WTC11 (cell line): ENCODE measurements around the gene ITPKC. TPM values are rescaled to one million over a fixed set of nuclear protein-coding genes. Genes with fewer than 3 reads are reported as not detected.

Source experiments
- ATAC-seq: fragments of 200-7000 bp; cut with Tn5 transposase; 2 replicates; pipeline ENCODE4 v1.10.0; 2021; ENCODE audit warnings: mild to moderate bottlenecking, moderate library complexity
- CTCF ChIA-PET: fragments of 300-600 bp; sonication (Branson Sonifier 250); formaldehyde crosslinking; loops from one replicate; lab custom pipeline; 2021; ENCODE audit warnings: antibody characterized with exemption; lab: Charles Lee
- POLR2A ChIA-PET: fragments of 350-600 bp; sonication (Branson Sonifier 250); formaldehyde crosslinking; loops from one replicate; lab custom pipeline; 2021; ENCODE audit warnings: antibody characterized with exemption; lab: Charles Lee
- DNase-seq: peaks from one replicate; pipeline ENCODE4 v3.0.0; 2021; ENCODE audit warnings: low spot score
- H3K27ac Mint-ChIP-seq: 2 replicates; pipeline ENCODE4 v1.8.0; 2021; ENCODE audit warnings: mixed read lengths
- H3K27me3 Mint-ChIP-seq: 2 replicates; pipeline ENCODE4 v1.8.0; 2021; ENCODE audit warnings: low read depth, mild to moderate bottlenecking, moderate library complexity, mixed read lengths
- H3K36me3 Mint-ChIP-seq: 2 replicates; pipeline ENCODE4 v1.8.0; 2021; ENCODE audit warnings: mixed read lengths
- H3K4me1 Mint-ChIP-seq: 2 replicates; pipeline ENCODE4 v1.8.0; 2022; ENCODE audit warnings: mixed read lengths
- H3K4me3 Mint-ChIP-seq: 2 replicates; pipeline ENCODE4 v1.8.0; 2021; ENCODE audit warnings: mild to moderate bottlenecking, moderate library complexity, mixed read lengths
- H3K9me3 Mint-ChIP-seq: 2 replicates; pipeline ENCODE4 v1.8.0; 2021; ENCODE audit warnings: mixed read lengths
- CREM ChIP-seq: sonication (generic); formaldehyde crosslinking; IDR thresholded peaks from 2 replicates; pipeline ENCODE4 v1.8.1; 2022; ENCODE audit warnings: mild to moderate bottlenecking, missing genetic modification reagents, moderate library complexity
- EMX1 ChIP-seq: fragments of 250-450 bp; sonication (Bioruptor Pico); IDR thresholded peaks from 2 replicates; pipeline ENCODE4 v1.8.0; 2021; ENCODE audit warnings: mild to moderate bottlenecking
- ETV6 ChIP-seq: sonication (generic); formaldehyde crosslinking; IDR thresholded peaks from 2 replicates; pipeline ENCODE4 v1.8.1; 2022; ENCODE audit warnings: mild to moderate bottlenecking, missing genetic modification reagents
- IRF2 ChIP-seq: sonication (generic); formaldehyde crosslinking; IDR thresholded peaks from 2 replicates; pipeline ENCODE4 v1.8.0; 2022; ENCODE audit warnings: low read depth, missing genetic modification reagents, borderline replicate concordance
- NFATC4 ChIP-seq: fragments of 250-450 bp; sonication (Bioruptor Pico); IDR thresholded peaks from 2 replicates; pipeline ENCODE4 v1.9.0; 2021; ENCODE audit warnings: mild to moderate bottlenecking
- NR1H2 ChIP-seq: sonication (generic); formaldehyde crosslinking; IDR thresholded peaks from 2 replicates; pipeline ENCODE4 v1.9.0; 2021; ENCODE audit warnings: mild to moderate bottlenecking, moderate library complexity, missing genetic modification reagents
- NR3C1 ChIP-seq: sonication (generic); formaldehyde crosslinking; conservative IDR thresholded peaks from 2 replicates; pipeline ENCODE4 v1.8.1; 2023; ENCODE audit warnings: low read depth, mild to moderate bottlenecking, missing genetic modification reagents
- PRRX2 ChIP-seq: fragments of 250-450 bp; sonication (Bioruptor Pico); IDR thresholded peaks from 2 replicates; pipeline ENCODE4 v1.8.0; 2021; ENCODE audit warnings: mild to moderate bottlenecking
- SMAD3 ChIP-seq: sonication (generic); formaldehyde crosslinking; IDR thresholded peaks from 2 replicates; pipeline ENCODE4 v1.8.0; 2022; ENCODE audit warnings: missing genetic modification reagents, mild to moderate bottlenecking, borderline replicate concordance
- SP1 ChIP-seq: sonication (generic); formaldehyde crosslinking; conservative IDR thresholded peaks from 2 replicates; pipeline ENCODE4 v1.8.1; 2022; ENCODE audit warnings: missing genetic modification reagents
- TEAD1 ChIP-seq: sonication (generic); formaldehyde crosslinking; IDR thresholded peaks from 2 replicates; pipeline ENCODE4 v1.8.0; 2022; ENCODE audit warnings: mild to moderate bottlenecking, missing genetic modification reagents
- ZBTB21 ChIP-seq: sonication (generic); formaldehyde crosslinking; IDR thresholded peaks from 2 replicates; pipeline ENCODE4 v1.8.1; 2023; ENCODE audit warnings: mild to moderate bottlenecking, missing genetic modification reagents, borderline replicate concordance
- ZNF416 ChIP-seq: fragments of 250-450 bp; sonication (Bioruptor Pico); IDR thresholded peaks from 2 replicates; pipeline ENCODE4 v1.9.0; 2021; ENCODE audit warnings: mild to moderate bottlenecking, inconsistent platforms
- total RNA-seq: library from RNA; stranded (reverse); gene quantifications from 3 replicates; pipeline ENCODE4 v1.2.3, GENCODE V29; 2021
- TF ChIP-seq, protein P1 (sequence below): fragments of 250-450 bp; sonication (Bioruptor Pico); IDR thresholded peaks from 2 replicates; pipeline ENCODE4 v1.9.0; 2021; ENCODE audit warnings: mild to moderate bottlenecking
- TF ChIP-seq, protein P2 (sequence below): sonication (generic); formaldehyde crosslinking; IDR thresholded peaks from 2 replicates; pipeline ENCODE4 v1.8.1; 2023; ENCODE audit warnings: mild to moderate bottlenecking, missing genetic modification reagents, moderate library complexity
- TF ChIP-seq, protein P3 (sequence below): fragments of 200-600 bp; IDR thresholded peaks from 2 replicates; pipeline ENCODE4 v1.8.0; 2022; ENCODE audit warnings: antibody characterized with exemption
- TF ChIP-seq, protein P4 (sequence below): sonication (generic); formaldehyde crosslinking; IDR thresholded peaks from 2 replicates; pipeline ENCODE4 v1.8.0; 2022; ENCODE audit warnings: mild to moderate bottlenecking, missing genetic modification reagents
- TF ChIP-seq, protein P5 (sequence below): sonication (generic); formaldehyde crosslinking; conservative IDR thresholded peaks from 2 replicates; pipeline ENCODE4 v1.8.1; 2022; ENCODE audit warnings: mild to moderate bottlenecking, missing genetic modification reagents
- TF ChIP-seq, protein P6 (sequence below): sonication (generic); formaldehyde crosslinking; IDR thresholded peaks from 2 replicates; pipeline ENCODE4 v1.8.1; 2022; ENCODE audit warnings: low read depth, mild to moderate bottlenecking, moderate library complexity, missing genetic modification reagents, borderline replicate concordance

Gene ITPKC
- total RNA-seq, 1 experiment from 2014 or later, result 13.8 TPM

DNA sequence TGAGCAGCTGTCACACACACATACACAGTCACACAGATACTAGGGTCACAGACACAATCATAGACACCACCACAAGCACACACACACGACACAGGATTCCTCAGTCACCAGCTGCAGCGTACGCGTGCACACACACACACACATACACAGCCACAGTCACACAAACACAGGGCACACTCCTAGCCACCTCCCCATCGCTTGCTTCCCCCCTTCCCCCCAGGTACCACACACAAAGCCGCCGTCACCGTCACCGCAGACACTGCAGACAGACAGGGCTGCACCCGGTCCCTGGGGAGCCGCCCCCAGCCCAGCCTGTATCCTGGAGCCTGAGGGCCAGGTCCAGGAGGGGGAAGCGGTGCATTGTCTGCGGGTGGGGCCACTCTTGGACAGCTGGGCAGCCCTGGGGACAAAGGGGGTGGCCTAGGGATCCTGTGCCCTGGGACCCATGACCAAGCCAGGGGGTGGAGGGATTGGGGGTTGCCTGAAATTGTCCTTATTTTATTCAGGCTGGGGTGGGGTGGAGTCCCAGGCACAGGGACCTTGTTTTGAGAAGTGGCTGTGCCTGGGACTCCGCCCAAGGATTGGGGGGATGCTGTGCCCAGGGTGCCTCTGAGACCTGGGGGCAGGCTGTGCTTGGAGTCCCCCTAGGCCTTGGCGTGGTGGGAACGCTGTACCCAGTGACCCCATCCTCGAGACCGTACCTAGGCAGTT, 27.4 kb upstream of the ITPKC start (continued):
- TF ChIP-seq, protein P1, sequence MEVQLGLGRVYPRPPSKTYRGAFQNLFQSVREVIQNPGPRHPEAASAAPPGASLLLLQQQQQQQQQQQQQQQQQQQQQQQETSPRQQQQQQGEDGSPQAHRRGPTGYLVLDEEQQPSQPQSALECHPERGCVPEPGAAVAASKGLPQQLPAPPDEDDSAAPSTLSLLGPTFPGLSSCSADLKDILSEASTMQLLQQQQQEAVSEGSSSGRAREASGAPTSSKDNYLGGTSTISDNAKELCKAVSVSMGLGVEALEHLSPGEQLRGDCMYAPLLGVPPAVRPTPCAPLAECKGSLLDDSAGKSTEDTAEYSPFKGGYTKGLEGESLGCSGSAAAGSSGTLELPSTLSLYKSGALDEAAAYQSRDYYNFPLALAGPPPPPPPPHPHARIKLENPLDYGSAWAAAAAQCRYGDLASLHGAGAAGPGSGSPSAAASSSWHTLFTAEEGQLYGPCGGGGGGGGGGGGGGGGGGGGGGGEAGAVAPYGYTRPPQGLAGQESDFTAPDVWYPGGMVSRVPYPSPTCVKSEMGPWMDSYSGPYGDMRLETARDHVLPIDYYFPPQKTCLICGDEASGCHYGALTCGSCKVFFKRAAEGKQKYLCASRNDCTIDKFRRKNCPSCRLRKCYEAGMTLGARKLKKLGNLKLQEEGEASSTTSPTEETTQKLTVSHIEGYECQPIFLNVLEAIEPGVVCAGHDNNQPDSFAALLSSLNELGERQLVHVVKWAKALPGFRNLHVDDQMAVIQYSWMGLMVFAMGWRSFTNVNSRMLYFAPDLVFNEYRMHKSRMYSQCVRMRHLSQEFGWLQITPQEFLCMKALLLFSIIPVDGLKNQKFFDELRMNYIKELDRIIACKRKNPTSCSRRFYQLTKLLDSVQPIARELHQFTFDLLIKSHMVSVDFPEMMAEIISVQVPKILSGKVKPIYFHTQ, result no peak

DNA sequence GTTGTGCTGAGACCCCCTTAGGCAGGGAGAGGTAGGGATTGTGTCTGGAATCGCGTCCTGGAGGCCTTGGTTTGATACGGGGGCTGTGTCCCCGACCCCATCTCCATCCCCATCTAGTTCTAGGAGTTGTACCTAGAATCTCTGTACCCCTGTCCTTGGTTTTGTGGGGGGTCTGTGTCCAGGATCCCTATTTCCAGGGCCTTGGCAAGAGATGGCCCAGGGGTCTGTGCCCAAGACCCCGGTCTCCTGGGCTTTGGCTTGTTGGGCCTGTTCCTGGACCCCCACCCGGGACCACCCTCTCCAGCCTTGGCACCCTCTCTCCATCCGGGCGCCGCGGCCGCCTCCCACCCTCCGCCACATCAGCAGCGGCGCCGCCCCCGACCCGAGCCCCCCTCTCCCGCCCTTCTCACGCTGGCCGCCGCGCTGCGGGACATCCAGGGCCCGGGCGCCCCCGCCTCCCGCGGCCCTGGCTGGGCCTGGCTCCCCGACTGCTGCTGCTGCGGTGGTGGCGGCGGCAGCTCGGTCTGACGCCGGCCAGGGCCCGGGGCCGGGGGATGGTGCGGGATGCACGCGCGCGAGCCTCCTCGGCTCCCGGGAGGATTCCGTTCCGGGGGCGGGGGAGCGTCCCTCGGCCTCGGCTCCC, 26.7 kb upstream of the ITPKC start, which contains the start of gene NUMBL:
TSS of gene NUMBL (minus strand) at position 602 of the 643 bp plus-strand sequence. CDS start at position 434, 168 bp downstream.
- ChIA-PET POLR2A (interaction anchor here (0.6 to 2.0 kb wide), 6 partner anchors 10 to 108 kb away, joined by 3 to 10 read pairs (median 8); partner anchors contain the start of genes ACTMAP, COQ8B, EGLN2 and ITPKC), CTCF (interaction anchor here (0.8 to 4.2 kb wide), 9 partner anchors 10 to 120 kb away, joined by 3 to 41 read pairs (median 5); partner anchors contain the start of genes COQ8B, EGLN2 and ITPKC)
- Mint-ChIP-seq H3K27me3 (no peaks in the 10 kb centered on the region), H3K4me1 (peaks cover 6% of the 10 kb centered on the region), H3K9me3 (no peaks in the 10 kb centered on the region), H3K27ac (peak within 1 kb of the TSS; percentile 95), H3K36me3 (peaks cover 19% of the 10 kb centered on the region), H3K4me3 (peak within 1 kb of the TSS; percentile 86)
- DNase-seq (no peak), ATAC-seq (no peak; the same call in 1 of the 2 replicates)
- TF ChIP-seq NFATC4 (0 out of 2 replicates have a peak, but pooled peaks have one; percentile 14), ZNF416 (CRISPR knock-in tag) (0 out of 2 replicates have a peak, but pooled peaks have one; percentile 34), ETV6 (no peak), NR3C1 (CRISPR knock-in tag) (no peak), SP1 (peak; percentile 77), ZBTB21 (CRISPR knock-in tag) (no peak), SMAD3 (CRISPR knock-in tag) (no peak), CREM (CRISPR knock-in tag) (no peak), PRRX2 (peak; percentile 72), EMX1 (CRISPR knock-in tag) (0 out of 2 replicates have a peak, but pooled peaks have one; percentile 38)
- TF ChIP-seq, protein P2, sequence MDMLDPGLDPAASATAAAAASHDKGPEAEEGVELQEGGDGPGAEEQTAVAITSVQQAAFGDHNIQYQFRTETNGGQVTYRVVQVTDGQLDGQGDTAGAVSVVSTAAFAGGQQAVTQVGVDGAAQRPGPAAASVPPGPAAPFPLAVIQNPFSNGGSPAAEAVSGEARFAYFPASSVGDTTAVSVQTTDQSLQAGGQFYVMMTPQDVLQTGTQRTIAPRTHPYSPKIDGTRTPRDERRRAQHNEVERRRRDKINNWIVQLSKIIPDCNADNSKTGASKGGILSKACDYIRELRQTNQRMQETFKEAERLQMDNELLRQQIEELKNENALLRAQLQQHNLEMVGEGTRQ (CRISPR knock-in tag), result no peak

DNA sequence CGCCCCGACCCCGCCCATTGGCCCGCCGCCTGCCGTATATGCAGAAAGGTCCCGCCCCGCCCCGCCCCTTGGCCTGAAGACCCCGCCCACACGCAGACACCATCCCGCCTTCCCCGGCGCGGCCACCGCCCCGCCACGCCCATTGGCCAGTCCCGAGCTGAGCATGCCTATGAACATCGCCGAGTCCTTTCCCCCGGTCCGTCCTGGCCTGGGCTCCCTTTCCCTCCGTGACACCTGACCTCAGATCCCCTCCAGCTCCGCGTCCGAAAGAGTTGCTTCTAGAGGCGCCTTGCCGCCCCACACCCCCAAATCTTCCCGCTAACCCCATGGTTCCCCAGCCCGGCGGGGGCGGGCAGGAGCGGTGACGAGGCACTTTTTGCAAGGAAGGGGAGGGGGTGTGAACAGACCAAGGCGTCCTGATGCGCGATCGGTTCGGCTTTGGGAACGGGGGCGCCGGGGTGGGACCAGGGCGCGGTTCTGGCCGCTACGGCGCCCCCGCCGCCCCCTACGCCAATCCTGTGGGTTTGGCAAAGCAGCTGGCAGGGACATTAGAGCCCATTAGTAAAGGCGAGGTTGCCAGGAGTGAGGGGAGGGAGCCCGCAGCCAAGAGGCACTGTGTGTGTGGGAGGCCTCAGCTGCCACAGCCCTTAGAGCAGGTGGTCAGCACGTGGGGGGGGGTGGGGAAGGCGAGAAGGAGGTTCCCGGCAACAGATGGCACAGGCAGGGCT, 26.1 kb upstream of the ITPKC start:
- Mint-ChIP-seq H3K9me3 (no peaks in the 10 kb centered on the region), H3K36me3 (peaks cover 12% of the 10 kb centered on the region), H3K4me1 (peaks cover 6% of the 10 kb centered on the region), H3K27ac (peak overlapping the region; percentile 95), H3K27me3 (no peaks in the 10 kb centered on the region), H3K4me3 (peak overlapping the region; percentile 86)
- CTCF ChIA-PET, result interaction anchor here (0.8 to 4.2 kb wide), 10 partner anchors 9 to 120 kb away, joined by 3 to 41 read pairs (median 5); partner anchors contain the start of genes COQ8B, EGLN2 and ITPKC
- ATAC-seq (peak; percentile 83), DNase-seq (peak; percentile 91)
- POLR2A ChIA-PET, result interaction anchor here (0.6 to 2.0 kb wide), 12 partner anchors 10 to 586 kb away, joined by 3 to 10 read pairs (median 4); partner anchors contain the start of genes ACTMAP, COQ8B, EGLN2 and ITPKC
- TF ChIP-seq, protein P3, sequence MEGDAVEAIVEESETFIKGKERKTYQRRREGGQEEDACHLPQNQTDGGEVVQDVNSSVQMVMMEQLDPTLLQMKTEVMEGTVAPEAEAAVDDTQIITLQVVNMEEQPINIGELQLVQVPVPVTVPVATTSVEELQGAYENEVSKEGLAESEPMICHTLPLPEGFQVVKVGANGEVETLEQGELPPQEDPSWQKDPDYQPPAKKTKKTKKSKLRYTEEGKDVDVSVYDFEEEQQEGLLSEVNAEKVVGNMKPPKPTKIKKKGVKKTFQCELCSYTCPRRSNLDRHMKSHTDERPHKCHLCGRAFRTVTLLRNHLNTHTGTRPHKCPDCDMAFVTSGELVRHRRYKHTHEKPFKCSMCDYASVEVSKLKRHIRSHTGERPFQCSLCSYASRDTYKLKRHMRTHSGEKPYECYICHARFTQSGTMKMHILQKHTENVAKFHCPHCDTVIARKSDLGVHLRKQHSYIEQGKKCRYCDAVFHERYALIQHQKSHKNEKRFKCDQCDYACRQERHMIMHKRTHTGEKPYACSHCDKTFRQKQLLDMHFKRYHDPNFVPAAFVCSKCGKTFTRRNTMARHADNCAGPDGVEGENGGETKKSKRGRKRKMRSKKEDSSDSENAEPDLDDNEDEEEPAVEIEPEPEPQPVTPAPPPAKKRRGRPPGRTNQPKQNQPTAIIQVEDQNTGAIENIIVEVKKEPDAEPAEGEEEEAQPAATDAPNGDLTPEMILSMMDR, result no peak
- TF ChIP-seq, protein P4, sequence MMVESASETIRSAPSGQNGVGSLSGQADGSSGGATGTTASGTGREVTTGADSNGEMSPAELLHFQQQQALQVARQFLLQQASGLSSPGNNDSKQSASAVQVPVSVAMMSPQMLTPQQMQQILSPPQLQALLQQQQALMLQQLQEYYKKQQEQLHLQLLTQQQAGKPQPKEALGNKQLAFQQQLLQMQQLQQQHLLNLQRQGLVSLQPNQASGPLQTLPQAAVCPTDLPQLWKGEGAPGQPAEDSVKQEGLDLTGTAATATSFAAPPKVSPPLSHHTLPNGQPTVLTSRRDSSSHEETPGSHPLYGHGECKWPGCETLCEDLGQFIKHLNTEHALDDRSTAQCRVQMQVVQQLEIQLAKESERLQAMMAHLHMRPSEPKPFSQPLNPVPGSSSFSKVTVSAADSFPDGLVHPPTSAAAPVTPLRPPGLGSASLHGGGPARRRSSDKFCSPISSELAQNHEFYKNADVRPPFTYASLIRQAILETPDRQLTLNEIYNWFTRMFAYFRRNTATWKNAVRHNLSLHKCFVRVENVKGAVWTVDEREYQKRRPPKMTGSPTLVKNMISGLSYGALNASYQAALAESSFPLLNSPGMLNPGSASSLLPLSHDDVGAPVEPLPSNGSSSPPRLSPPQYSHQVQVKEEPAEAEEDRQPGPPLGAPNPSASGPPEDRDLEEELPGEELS (CRISPR knock-in tag), result 0 out of 2 replicates have a peak, but pooled peaks have one; percentile 3
- TF ChIP-seq, protein P5, sequence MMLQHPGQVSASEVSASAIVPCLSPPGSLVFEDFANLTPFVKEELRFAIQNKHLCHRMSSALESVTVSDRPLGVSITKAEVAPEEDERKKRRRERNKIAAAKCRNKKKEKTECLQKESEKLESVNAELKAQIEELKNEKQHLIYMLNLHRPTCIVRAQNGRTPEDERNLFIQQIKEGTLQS (CRISPR knock-in tag), result 0 out of 2 replicates have a peak, but pooled peaks have one; percentile 23
- TF ChIP-seq CREM (CRISPR knock-in tag) (0 out of 2 replicates have a peak, but pooled peaks have one; percentile 22), IRF2 (CRISPR knock-in tag) (no peak), TEAD1 (CRISPR knock-in tag) (no peak), NR1H2 (CRISPR knock-in tag) (0 out of 2 replicates have a peak, but pooled peaks have one; percentile 64)
- TF ChIP-seq, protein P2 (CRISPR knock-in tag), result peak; percentile 37; the same call in 1 of the 2 replicates
- TF ChIP-seq, protein P6, sequence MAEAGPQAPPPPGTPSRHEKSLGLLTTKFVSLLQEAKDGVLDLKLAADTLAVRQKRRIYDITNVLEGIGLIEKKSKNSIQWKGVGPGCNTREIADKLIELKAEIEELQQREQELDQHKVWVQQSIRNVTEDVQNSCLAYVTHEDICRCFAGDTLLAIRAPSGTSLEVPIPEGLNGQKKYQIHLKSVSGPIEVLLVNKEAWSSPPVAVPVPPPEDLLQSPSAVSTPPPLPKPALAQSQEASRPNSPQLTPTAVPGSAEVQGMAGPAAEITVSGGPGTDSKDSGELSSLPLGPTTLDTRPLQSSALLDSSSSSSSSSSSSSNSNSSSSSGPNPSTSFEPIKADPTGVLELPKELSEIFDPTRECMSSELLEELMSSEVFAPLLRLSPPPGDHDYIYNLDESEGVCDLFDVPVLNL (CRISPR knock-in tag), result 0 out of 2 replicates have a peak, but pooled peaks have one; percentile 23
